Measurements from ENCODE around the gene LRRC37A3.
"Not testable (repeated sequence)": the region's sequence is repeated elsewhere in the genome, so short reads cannot be mapped to it uniquely, and the experiment has no call there.

The LRRC37A3 gene

GRCh38 chr17:64925244-64925643 lies 6.0 kb upstream of the LRRC37A3 start:
- DNase-seq: not testable (repeated sequence)

GRCh38 chr17:64923051-64923568 lies 3.8 kb upstream of the LRRC37A3 start:
- not testable (repeated sequence) for DNase-seq

GRCh38 chr17:64920419-64921172 lies 1.3 kb upstream of the LRRC37A3 start:
- no peak for DNase-seq

DNA sequence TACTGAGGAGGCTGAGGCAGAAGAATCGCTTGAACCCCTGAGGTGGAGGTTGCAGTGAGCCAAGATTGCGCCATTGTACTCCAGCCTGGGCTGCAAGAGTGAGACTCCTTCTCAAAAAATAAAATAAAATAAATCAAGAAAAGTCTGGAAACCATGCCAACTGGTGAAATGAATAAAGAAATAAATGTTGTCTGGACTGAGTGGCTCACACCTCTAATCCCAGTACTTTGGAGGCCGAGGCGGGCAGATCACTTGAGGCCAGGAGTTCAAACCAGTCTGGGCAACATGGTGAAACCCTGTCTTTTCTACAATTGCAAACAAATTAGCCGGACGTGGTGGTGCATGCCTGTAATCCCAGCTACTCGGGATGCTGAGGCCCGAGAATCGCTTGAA lies 744 bp upstream of the LRRC37A3 start:
- no peak for DNase-seq

DNA sequence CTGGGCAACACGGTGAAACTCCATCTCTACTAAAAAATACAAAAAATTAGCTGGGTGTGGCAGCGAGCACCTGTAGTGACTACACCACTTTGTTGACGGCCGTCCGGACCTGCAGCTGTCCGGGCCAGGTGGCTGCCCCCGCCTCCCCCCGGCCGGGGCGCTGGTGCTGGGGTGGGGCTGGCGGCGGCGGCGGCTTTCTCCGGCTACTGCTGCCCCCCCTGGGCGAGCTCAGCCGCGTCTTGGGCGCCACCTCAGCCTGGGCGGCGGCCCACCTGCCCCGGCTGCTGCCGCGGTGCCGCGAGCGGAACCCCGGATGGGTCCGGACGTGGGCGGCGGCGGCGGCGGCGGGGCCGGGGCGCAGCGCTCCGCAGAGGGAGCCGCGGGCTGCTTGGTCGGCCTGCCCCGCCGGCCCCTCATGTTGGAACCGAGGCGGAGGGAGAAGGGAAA lies 413 bp downstream of the LRRC37A3 start:
- not testable (repeated sequence) for DNase-seq

- not testable (repeated sequence) for DNase-seq
These were observed 1.7 kb downstream of the LRRC37A3 start for GRCh38 chr17:64917540-64917939.

- not testable (repeated sequence) for DNase-seq
These were observed 4.0 kb downstream of the LRRC37A3 start for GRCh38 chr17:64915244-64915643.

- not testable (repeated sequence) for DNase-seq
These were observed 9.1 kb downstream of the LRRC37A3 start for GRCh38 chr17:64910191-64910514.

GRCh38 chr17:64909511-64910190 lies 9.6 kb downstream of the LRRC37A3 start:
- not testable (repeated sequence) for DNase-seq

DNA sequence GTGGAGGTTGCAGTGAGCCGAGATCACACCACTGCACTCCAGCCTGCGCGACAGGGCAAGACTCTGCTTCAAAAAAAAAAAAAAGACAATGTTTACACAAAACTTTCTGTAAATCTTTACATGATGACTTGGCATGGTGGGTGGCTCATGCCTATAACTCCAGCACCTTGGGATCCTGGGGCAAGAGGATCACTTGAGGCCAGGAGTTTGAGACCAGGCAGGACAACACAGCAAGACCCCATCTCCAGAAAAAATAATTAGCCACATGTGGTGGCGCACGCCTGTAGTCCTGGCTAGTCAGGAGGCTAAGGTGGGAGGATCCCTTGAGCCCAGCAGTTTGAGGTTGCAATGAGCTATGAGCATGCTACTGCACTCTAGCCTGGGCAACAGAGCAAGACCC lies 15.2 kb downstream of the LRRC37A3 start:
- not testable (repeated sequence) for DNase-seq

DNA sequence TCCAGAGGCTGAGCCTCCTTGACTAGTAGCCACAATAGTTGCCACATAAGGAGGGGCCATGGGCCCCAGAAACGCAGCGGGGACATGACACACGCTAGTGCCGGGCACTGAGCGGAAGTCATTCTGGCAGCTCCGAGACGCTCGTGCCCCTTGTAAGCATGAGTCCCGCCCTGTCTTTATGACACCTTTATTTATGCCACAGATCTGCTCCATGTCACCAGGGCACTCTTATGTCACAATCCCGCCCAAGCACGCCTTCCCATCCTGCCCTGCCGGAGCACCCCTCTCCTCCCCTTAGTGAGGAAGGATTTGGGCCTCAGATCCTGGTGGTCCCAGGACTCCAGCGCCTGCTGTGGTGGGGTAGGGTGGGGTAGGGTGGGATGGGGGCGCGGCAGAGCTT lies 22.1 kb downstream of the LRRC37A3 start:
- DNase-seq: peak; percentile 0

DNA sequence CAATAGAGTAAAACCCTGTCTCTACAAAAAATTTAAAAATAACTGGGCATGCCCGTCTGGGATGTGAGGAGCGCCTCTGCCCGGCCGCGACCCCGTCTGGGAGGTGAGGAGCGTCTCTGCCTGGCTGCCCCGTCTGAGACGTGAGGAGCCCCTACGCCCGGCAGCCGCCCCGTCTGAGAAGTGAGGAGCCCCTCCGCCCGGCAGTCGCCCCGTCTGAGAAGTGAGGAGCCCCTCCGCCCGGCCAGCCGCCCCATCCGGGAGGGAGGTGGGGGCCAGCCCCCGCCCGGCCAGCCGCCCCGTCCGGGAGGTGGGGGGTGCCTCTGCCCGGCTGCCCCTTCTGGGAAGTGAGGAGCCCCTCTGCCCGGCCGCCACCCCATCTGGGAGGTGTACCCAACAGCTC lies 45.1 kb downstream of the LRRC37A3 start:
- DNase-seq: not testable (repeated sequence)

DNA sequence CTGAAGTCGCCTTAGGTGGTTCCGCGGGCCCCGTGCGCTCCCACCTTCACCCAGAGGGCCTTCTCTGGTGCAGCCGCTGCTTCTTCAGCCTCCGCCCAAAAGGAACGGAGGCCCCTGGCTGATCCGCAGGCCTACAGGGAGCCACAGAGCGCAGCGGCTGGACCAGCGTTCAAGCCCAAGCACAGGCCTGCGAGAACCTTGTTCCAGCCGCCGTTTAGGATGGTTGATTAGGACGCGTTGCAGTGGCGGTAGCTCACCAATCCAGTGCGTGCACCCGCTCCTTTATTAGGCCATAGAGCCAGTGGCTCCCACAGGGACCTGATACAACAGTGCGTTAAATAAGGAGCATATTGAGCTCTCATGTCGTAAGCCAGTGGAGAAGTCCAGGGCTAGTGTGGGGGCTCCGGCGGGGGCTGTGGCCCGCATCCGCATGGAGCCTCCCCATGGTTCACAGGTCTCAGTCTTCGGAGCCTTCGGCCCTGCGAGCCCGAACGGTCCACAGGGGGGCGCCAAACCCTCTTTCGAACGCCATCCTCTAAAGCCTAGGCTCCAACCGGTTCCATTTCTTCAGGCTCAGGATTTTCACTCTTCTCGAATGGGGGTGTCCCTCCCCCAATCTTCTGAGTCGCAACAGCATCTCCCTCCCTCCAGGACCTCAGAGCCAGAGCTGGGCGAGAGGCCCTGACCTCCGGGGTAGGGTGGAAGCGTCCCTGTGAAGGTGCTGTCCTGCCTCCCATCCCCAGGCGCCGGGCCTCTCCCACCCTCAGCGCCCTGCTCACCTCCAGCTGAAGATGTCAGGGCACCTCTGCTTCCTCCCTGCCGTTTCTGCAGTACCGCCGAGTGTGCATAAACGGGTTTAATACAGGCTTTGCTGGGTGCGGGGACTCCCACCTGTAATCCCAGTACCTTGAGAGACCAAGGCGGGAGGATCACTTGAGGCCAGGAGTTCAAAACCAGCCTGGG lies 71.5 kb downstream of the LRRC37A3 start:
- DNase-seq: peak; percentile 28

DNA sequence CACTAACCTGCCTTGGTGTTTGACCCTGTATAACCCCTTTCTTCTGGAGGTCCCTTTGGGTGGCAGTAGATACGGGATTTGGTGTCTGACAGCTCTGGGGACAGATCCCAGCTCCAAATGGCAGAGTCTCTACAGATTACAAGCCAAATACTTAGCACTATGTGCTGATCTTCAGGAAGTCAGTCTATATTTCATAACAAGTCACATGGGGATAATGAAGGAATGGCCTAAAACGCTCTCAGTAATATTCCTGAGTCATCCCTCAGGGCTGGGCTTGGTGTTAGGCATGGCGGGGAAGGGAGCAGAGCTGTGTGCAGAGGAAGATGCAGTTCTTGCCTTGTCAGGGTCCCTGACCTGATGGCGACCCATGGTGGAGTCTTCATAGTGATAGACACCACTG lies 72.4 kb downstream of the LRRC37A3 start:
- DNase-seq: peak; percentile 14

DNA sequence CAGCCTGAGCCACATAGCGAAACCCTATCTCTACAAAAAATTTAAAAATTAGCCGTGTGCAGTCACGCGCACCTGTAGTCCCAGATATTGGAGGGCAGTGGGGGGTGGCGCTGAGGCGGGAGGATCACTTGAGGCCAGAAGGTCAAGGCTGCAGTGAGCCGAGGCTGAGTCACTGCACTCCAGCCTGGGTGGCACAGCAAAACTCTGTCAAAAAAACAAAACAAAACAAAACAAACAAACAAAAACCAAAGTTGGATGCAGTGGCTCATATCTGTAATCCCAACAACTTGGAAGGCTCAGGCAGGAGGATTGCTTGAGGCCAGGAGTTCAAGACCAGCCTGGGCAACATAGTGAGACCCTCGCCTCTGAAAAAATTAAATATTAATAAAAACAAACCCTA lies 75.4 kb downstream of the LRRC37A3 start:
- not testable (repeated sequence) for DNase-seq

- not testable (repeated sequence) for DNase-seq
These were observed 76.4 kb downstream of the LRRC37A3 start for GRCh38 chr17:64842900-64843299.

- not testable (repeated sequence) for DNase-seq
These were observed 78.3 kb downstream of the LRRC37A3 start for GRCh38 chr17:64840960-64841359.

DNA sequence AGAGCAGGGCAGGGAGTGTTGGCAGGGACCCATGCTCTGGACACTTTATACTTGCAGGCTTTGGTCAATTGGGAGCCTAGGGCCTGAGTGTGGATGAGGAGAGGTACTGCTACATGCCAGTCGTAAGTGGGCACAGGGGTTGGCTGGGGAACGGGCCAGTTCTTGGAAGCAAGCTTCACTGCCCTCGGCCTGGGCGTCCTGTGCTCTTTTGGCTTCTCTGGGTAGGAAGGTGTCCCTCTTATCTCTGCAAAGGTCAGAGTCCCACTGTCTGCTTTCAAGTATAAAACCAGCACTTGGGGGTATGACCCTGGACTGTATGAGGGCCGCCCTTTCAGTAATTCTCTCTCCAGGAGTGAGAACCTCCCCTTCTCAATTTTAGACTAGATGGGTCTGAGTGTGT lies 80.8 kb downstream of the LRRC37A3 start:
- not testable (repeated sequence) for DNase-seq

DNA sequence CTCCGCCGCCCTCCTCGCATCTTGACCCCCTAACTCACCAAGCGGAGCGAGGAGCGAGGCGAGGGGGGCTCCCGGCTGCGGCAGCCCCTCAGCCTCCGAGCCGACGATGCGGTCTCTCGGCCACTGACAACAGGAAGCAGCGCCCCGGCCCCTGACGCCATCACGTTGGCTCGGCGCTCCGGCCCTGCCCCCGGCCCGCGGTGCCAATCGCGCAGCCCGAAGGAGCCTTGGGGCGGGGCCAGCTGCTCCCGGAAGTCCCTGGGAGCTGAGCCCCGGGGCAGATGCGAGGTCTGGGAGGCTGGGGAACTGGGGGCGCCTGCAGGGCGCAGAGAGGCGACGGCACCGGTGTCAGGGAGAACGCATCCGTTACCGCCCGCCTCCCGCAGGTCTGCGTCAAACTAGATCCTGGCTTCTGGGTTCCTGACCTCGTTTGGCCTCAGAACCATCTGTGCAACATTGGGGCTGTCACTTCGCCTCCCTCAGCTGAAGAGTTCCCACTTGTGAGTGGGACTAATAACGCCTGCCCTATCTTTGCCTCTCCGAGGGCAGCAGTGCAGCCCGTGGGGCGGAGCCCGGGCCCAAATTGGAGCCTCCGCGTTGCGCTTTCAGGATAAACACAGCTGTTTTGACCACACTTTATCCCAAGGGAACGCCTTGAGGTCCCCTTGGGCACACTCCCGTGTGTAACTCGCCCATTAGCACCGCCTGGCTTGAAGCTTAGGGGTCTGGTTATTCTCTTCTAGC lies 82.1 kb downstream of the LRRC37A3 start:
- peak; percentile 76 for DNase-seq

- not testable (repeated sequence) for DNase-seq
These were observed 82.7 kb downstream of the LRRC37A3 start for GRCh38 chr17:64836623-64837017.

DNA sequence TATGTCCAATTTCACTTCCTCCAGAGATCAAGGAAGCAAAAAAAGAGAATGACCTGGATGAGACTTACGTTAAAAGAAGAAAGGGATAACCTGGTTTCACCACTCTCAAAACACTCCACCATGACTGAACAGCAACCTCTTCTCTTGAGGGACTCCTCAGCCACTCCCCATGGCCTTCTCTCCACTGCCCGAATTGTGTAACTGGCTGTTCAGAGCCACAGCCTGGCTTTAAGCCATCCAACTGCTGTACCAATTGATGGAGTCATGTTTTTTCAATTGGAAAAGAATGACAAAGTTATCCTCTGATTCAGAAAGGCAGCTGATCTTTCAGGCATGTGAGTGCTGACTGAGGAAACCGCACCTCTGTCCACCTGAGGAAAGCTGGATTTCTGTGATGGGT lies 85.2 kb downstream of the LRRC37A3 start:
- peak; percentile 27 for DNase-seq

DNA sequence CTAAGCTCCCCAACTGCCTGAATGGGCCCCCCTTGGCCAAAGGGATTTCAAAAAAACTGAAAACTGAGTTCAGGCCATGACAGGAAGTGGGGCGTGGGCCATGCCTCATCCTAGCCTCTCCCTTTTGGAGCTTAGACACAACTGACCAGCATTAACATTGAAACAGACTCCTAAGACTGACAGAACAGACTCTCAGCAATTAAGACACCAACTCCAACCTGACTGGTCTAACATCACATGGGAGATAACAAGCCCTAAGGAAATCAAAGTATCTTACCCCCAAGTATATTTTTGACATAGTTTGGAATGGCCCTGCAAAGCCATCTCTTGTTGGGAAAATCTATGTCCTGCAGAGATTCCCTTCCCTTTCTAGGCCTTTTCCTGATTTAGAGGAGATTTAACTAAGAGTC lies 88.6 kb downstream of the LRRC37A3 start:
- not testable (repeated sequence) for DNase-seq

Measured in fibroblast of skin of right quadriceps (primary cell).